Neural cell (in vitro differentiated cells): ENCODE data around the gene GRIK2. TPM values are rescaled to one million over a fixed set of nuclear protein-coding genes. Genes with fewer than 3 reads are reported as not detected.

ENCODE experiments used
- H2AFZ ChIP-seq: fragments of 200-600, 300-800 bp; sonication (generic), shearing (Covaris generic); 2 replicates; pipeline ENCODE4 v1.6.0; 2014; ENCODE audit warnings: low read depth, mild to moderate bottlenecking, antibody characterized with exemption, low read length, moderate library complexity
- H3F3A ChIP-seq: fragments of 200-600 bp; shearing (Covaris generic); 2 replicates; pipeline ENCODE4 v1.6.1; 2016; ENCODE audit warnings: mild to moderate bottlenecking, moderate library complexity, mixed read lengths, antibody characterized with exemption, low read length; ENCODE audit not compliant: insufficient read depth, poor library complexity, severe bottlenecking
- H3K27ac ChIP-seq: fragments of 200-600, 300-800 bp; sonication (generic), shearing (Covaris generic); 2 replicates; pipeline ENCODE4 v1.5.1; 2014; ENCODE audit warnings: mild to moderate bottlenecking, low read length, moderate library complexity
- H3K27me3 ChIP-seq: fragments of 300-800, 200-600 bp; sonication (generic), shearing (Covaris generic); 2 replicates; pipeline ENCODE4 v1.6.0; 2014; ENCODE audit warnings: mild to moderate bottlenecking, low read depth, low read length, moderate library complexity; ENCODE audit not compliant: insufficient read depth
- H3K36me3 ChIP-seq: fragments of 300-800, 200-600 bp; sonication (generic), shearing (Covaris generic); 2 replicates; pipeline ENCODE4 v1.5.1; 2014; ENCODE audit warnings: mild to moderate bottlenecking, antibody characterized with exemption, low read length, moderate library complexity; ENCODE audit not compliant: insufficient read depth
- H3K4me2 ChIP-seq: fragments of 300-800, 200-600 bp; sonication (generic), shearing (Covaris generic); 2 replicates; pipeline ENCODE4 v1.6.0; 2014; ENCODE audit warnings: mild to moderate bottlenecking, low read length
- H3K4me3 ChIP-seq: fragments of 300-800, 200-600 bp; sonication (generic), shearing (Covaris generic); 2 replicates; pipeline ENCODE4 v1.5.1; 2014; ENCODE audit warnings: mild to moderate bottlenecking, low read length, moderate library complexity
- H3K79me2 ChIP-seq: fragments of 200-600 bp; shearing (Covaris generic); replicated peaks from 2 replicates; pipeline ENCODE4 v1.6.0; 2014; ENCODE audit warnings: mild to moderate bottlenecking, low read length, moderate library complexity; ENCODE audit not compliant: insufficient read depth
- H3K9ac ChIP-seq: fragments of 300-800, 200-600 bp; sonication (generic), shearing (Covaris generic); 2 replicates; pipeline ENCODE4 v1.6.1; 2016; ENCODE audit warnings: mild to moderate bottlenecking, low read length, mixed read lengths
- H3K9me2 ChIP-seq: fragments of 200-600 bp; shearing (Covaris generic); 2 replicates; pipeline ENCODE4 v1.6.1; 2016; ENCODE audit warnings: mild to moderate bottlenecking, low read length, mixed read lengths; ENCODE audit not compliant: insufficient read depth
- H3K9me3 ChIP-seq: fragments of 200-600, 300-800 bp; sonication (generic), shearing (Covaris generic); 2 replicates; pipeline ENCODE4 v1.6.1; 2016; ENCODE audit warnings: mild to moderate bottlenecking, mixed run types, low read length, moderate library complexity, mixed read lengths
- H4K20me1 ChIP-seq: fragments of 200-600 bp; shearing (Covaris generic); 2 replicates; pipeline ENCODE4 v1.6.1; 2016; ENCODE audit warnings: mild to moderate bottlenecking, mixed run types; ENCODE audit not compliant: insufficient read depth
- EP300 ChIP-seq: fragments of 450-650 bp; conservative IDR thresholded peaks from 2 replicates; pipeline ENCODE4 v1.6.1; 2014; ENCODE audit warnings: antibody characterized with exemption, mild to moderate bottlenecking, moderate library complexity; ENCODE audit not compliant: poor library complexity, severe bottlenecking
- EZH2 ChIP-seq: fragments of 200-600, 300-800 bp; shearing (Covaris generic), sonication (generic); IDR thresholded peaks from 2 replicates; pipeline ENCODE4 v1.6.1; 2014; ENCODE audit warnings: antibody characterized with exemption, low read length, borderline replicate concordance, mild to moderate bottlenecking; ENCODE audit not compliant: insufficient read depth, poor library complexity, severe bottlenecking
- MXI1 ChIP-seq: fragments of 450-650 bp; conservative IDR thresholded peaks from 2 replicates; pipeline ENCODE4 v1.6.1; 2014; ENCODE audit warnings: antibody characterized with exemption, mild to moderate bottlenecking; ENCODE audit not compliant: poor library complexity, severe bottlenecking
- POLR2AphosphoS5 ChIP-seq: IDR thresholded peaks from 2 replicates; pipeline ENCODE4 v1.6.1; 2012
- RAD21 ChIP-seq: fragments of 450-650 bp; conservative IDR thresholded peaks from 2 replicates; pipeline ENCODE4 v1.6.1; 2014; ENCODE audit warnings: antibody characterized with exemption, mild to moderate bottlenecking, moderate library complexity
- SMC3 ChIP-seq: fragments of 450-650 bp; conservative IDR thresholded peaks from 2 replicates; pipeline ENCODE4 v1.6.1; 2014; ENCODE audit warnings: antibody characterized with exemption, mild to moderate bottlenecking, moderate library complexity; ENCODE audit not compliant: poor library complexity
- TAF1 ChIP-seq: IDR thresholded peaks from 2 replicates; pipeline ENCODE4 v1.6.1; 2012; ENCODE audit warnings: low read depth
- polyA plus RNA-seq: library from polyadenylated mRNA; depleted of rRNA; stranded (reverse); fragments of >200 nt; gene quantifications from 2 replicates; pipeline ENCODE4 v1.2.3, GENCODE V29; 2014
- TF ChIP-seq, protein P1 (sequence below): fragments of 450-650 bp; IDR thresholded peaks from 2 replicates; pipeline ENCODE4 v1.5.1; 2014; ENCODE audit warnings: antibody characterized with exemption, mild to moderate bottlenecking, moderate library complexity; ENCODE audit not compliant: poor library complexity, severe bottlenecking
- TF ChIP-seq, protein P2 (sequence below): IDR thresholded peaks from 2 replicates; pipeline ENCODE4 v1.6.1; 2012; ENCODE audit warnings: borderline replicate concordance

Gene GRIK2
- polyA plus RNA-seq, 1 donor from 2014 or later, result 106 TPM

DNA sequence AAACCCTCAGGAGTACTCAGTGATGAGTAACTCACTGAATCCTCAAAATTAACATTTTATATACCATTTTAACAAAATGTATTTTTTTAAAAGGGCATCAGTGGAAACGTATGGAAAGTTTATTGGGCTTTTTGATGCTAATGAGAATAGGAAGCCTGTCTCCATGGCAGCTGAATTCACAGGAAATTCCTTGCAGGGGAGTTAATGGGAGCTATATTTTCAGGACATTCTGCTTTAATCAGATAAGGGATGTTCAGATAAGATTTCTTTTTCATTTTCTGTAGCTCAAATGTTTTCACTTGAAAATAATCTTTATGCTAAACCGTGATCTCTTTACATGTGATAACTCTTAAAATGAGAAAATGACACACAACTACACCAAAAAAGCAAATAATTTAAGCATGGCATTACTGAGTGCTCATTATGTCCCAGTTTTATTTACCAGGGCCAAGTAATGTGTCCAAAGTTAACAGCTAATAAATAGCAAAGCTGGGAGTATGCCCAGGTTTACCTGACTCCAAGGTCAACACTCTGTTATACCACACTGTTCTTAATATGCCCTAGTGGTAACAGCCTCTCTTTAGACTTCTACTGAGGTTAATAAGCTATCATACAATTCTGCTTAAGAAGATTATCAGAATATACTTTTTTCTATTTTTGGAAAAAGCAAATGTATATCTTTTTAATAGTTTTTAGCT, 348.1 kb downstream of the GRIK2 start:
- Histone ChIP-seq H3K9ac (no peak overlapping the region), H3K27ac (no peak overlapping the region), H3F3A (no peaks in the 10 kb centered on the region), H3K27me3 (no peaks in the 10 kb centered on the region), H3K9me3 (no peaks in the 10 kb centered on the region), H3K4me2 (no peak overlapping the region), H3K4me3 (no peak overlapping the region), H3K36me3 (no peaks in the 10 kb centered on the region), H4K20me1 (no peaks in the 10 kb centered on the region), H2AFZ (no peak overlapping the region), H3K9me2 (no peaks in the 10 kb centered on the region), H3K79me2 (no peaks in the 10 kb centered on the region)
- TF ChIP-seq POLR2AphosphoS5 (no peak), RAD21 (no peak), TAF1 (no peak), SMC3 (no peak), MXI1 (no peak), EP300 (no peak), EZH2 (no peak)
- TF ChIP-seq, protein P1, sequence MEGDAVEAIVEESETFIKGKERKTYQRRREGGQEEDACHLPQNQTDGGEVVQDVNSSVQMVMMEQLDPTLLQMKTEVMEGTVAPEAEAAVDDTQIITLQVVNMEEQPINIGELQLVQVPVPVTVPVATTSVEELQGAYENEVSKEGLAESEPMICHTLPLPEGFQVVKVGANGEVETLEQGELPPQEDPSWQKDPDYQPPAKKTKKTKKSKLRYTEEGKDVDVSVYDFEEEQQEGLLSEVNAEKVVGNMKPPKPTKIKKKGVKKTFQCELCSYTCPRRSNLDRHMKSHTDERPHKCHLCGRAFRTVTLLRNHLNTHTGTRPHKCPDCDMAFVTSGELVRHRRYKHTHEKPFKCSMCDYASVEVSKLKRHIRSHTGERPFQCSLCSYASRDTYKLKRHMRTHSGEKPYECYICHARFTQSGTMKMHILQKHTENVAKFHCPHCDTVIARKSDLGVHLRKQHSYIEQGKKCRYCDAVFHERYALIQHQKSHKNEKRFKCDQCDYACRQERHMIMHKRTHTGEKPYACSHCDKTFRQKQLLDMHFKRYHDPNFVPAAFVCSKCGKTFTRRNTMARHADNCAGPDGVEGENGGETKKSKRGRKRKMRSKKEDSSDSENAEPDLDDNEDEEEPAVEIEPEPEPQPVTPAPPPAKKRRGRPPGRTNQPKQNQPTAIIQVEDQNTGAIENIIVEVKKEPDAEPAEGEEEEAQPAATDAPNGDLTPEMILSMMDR, result no peak
- TF ChIP-seq, protein P2, sequence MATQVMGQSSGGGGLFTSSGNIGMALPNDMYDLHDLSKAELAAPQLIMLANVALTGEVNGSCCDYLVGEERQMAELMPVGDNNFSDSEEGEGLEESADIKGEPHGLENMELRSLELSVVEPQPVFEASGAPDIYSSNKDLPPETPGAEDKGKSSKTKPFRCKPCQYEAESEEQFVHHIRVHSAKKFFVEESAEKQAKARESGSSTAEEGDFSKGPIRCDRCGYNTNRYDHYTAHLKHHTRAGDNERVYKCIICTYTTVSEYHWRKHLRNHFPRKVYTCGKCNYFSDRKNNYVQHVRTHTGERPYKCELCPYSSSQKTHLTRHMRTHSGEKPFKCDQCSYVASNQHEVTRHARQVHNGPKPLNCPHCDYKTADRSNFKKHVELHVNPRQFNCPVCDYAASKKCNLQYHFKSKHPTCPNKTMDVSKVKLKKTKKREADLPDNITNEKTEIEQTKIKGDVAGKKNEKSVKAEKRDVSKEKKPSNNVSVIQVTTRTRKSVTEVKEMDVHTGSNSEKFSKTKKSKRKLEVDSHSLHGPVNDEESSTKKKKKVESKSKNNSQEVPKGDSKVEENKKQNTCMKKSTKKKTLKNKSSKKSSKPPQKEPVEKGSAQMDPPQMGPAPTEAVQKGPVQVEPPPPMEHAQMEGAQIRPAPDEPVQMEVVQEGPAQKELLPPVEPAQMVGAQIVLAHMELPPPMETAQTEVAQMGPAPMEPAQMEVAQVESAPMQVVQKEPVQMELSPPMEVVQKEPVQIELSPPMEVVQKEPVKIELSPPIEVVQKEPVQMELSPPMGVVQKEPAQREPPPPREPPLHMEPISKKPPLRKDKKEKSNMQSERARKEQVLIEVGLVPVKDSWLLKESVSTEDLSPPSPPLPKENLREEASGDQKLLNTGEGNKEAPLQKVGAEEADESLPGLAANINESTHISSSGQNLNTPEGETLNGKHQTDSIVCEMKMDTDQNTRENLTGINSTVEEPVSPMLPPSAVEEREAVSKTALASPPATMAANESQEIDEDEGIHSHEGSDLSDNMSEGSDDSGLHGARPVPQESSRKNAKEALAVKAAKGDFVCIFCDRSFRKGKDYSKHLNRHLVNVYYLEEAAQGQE, result no peak

DNA sequence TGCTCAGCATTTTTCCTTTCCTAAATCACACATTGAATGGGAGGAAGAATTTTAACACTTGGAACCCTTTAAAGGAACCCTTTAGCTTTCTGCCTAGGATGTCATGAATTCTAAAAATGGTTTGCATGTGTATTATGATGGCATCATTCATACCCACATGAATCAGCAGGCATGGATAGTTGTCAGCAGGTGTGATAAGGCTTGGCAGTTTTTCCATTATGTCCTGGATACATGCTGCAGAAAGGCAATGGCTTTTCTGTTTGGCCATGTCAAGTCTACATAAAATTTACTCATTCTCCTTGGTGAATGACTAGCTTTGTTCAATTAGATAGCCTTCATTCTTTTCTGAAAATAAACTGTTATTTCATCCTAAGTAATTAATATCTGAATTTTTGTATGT, 353.7 kb downstream of the GRIK2 start:
- Histone ChIP-seq H3K9me3 (no peaks in the 10 kb centered on the region), H3K27ac (no peak overlapping the region), H3K9me2 (no peaks in the 10 kb centered on the region), H3K79me2 (no peaks in the 10 kb centered on the region), H3K36me3 (no peaks in the 10 kb centered on the region), H2AFZ (no peak overlapping the region), H3K4me3 (no peak overlapping the region), H3F3A (no peaks in the 10 kb centered on the region), H3K9ac (no peak overlapping the region), H3K27me3 (no peaks in the 10 kb centered on the region), H3K4me2 (no peak overlapping the region), H4K20me1 (no peaks in the 10 kb centered on the region)
- TF ChIP-seq SMC3 (no peak), POLR2AphosphoS5 (no peak), MXI1 (no peak), EP300 (no peak), EZH2 (no peak)
- TF ChIP-seq, protein P2, result no peak
